ENCODE measurements around the gene KLF17.
"Not testable (repeated sequence)": the region's sequence is repeated elsewhere in the genome, so short reads cannot be mapped to it uniquely, and the experiment has no call there.

Gene KLF17

GRCh38 chr1:44110916-44111315 lies 7.7 kb upstream of the KLF17 start:
- DNase-seq = no peak

GRCh38 chr1:44111861-44112260 lies 6.8 kb upstream of the KLF17 start:
- no peak for DNase-seq

GRCh38 chr1:44112486-44112885 lies 6.1 kb upstream of the KLF17 start:
- DNase-seq = no peak

- no peak for DNase-seq
Observed at GRCh38 chr1:44113095-44113609, 5.5 kb upstream of the KLF17 start.

GRCh38 chr1:44114098-44114497 lies 4.5 kb upstream of the KLF17 start:
- no peak for DNase-seq

GRCh38 chr1:44117272-44117671 lies 1.3 kb upstream of the KLF17 start:
- DNase-seq = not testable (repeated sequence)

- no peak for DNase-seq
Observed at GRCh38 chr1:44119525-44119924, 904 bp downstream of the KLF17 start.

GRCh38 chr1:44120398-44120949 lies 1.9 kb downstream of the KLF17 start:
- DNase-seq = no peak

- DNase-seq = no peak
Observed at GRCh38 chr1:44129616-44130500, 11.2 kb downstream of the KLF17 start.

GRCh38 chr1:44131411-44131810 lies 12.8 kb downstream of the KLF17 start:
- no peak for DNase-seq

GRCh38 chr1:44134071-44134920 lies 15.7 kb downstream of the KLF17 start:
- DNase-seq = no peak

GRCh38 chr1:44135886-44136285 lies 17.3 kb downstream of the KLF17 start:
- DNase-seq = no peak

GRCh38 chr1:44138239-44138638 lies 19.6 kb downstream of the KLF17 start:
- no peak for DNase-seq

- DNase-seq = not testable (repeated sequence)
Observed at GRCh38 chr1:44139565-44139964, 20.9 kb downstream of the KLF17 start.

- no peak for DNase-seq
Observed at GRCh38 chr1:44141531-44141930, 22.9 kb downstream of the KLF17 start, which contains the start of gene KLF18. Gene KLF18 (minus strand): TSS chr1:44141631. CDS start chr1:44141631, 0 bp downstream.

GRCh38 chr1:44144962-44145756 lies 26.5 kb downstream of the KLF17 start:
- DNase-seq = no peak

GRCh38 chr1:44146536-44147361 lies 28.1 kb downstream of the KLF17 start:
- no peak for DNase-seq

GRCh38 chr1:44147582-44147981 lies 29.0 kb downstream of the KLF17 start:
- DNase-seq = no peak

GRCh38 chr1:44151332-44151731 lies 32.7 kb downstream of the KLF17 start:
- DNase-seq = no peak

- DNase-seq = no peak
Observed at GRCh38 chr1:44151808-44152207, 33.2 kb downstream of the KLF17 start.

GRCh38 chr1:44152692-44153091 lies 34.1 kb downstream of the KLF17 start:
- DNase-seq = no peak
